Tongue (tissue), 2 donors: ENCODE results near the gene SOAT1. TPM values are rescaled to one million over a fixed set of nuclear protein-coding genes. Genes with fewer than 3 reads are reported as not detected.
"Not testable (repeated sequence)": the region's sequence is repeated elsewhere in the genome, so short reads cannot be mapped to it uniquely, and the experiment has no call there.

Experiments used
- DNase-seq: peaks from one replicate; pipeline ENCODE4 v3.0.0-alpha.2; 2015
- total RNA-seq: library from RNA; depleted of rRNA; stranded (reverse); fragments of >200 nt; gene quantifications from one replicate; pipeline ENCODE4 v1.2.3, GENCODE V29; 2014

SOAT1 gene
- total RNA-seq = 9.3 TPM

DNA sequence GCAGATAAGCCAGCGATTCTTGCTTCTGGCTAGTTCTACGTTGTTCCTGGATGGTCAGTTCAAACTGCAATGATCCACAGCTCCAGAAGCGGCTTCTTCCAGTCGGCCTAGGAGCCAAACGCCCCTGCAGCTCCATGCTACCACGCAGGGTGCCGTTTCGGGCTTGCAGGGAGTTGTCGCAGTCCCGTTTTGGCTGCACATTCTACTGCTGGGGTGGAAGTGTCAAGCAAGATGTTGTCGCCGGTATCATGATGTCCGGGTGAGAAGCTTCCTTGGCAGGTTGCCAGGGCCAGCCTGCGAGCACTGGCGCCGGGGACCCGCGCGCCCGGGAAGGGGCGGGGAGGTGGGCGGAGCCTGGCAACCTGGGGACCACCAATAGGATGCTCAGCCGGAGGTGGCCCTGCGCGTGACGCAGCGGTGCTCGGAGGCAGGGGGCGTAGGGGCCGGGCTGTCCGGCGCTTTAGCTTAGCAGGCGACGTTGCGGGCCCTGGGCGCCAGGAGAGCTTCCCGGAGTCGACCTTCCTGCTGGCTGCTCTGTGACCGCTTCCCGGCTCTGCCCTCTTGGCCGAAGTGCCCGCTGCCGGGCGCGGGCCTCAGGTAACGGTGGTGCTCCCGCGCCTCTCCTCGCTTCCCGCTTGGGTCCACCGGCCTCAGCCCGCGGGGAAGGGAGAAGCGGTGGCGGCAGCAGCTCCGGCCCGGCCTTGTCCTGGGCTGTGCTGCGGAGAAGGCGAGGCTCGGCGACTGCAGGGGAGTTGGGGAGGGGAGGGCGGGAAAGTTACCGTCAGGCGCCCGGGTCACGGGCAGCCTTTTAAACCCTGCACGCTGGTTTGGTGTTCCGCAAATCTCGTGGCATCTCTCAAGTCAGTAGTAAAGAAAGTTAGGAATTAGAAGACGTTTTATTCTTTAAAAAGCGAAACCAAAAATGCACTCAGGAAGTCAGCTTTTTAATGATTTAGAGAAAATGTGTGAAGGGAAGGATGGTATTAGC lies at the start of gene SOAT1:
Gene SOAT1 (plus strand): TSS at position 458 of the 988 bp plus-strand sequence. CDS start 8,888 bp downstream, outside the sequence.
- peak; percentile 97 for DNase-seq

GRCh38 chr1:179245426-179245825 lies 48.2 kb upstream of the SOAT1 start:
- not testable (repeated sequence) for DNase-seq

DNA sequence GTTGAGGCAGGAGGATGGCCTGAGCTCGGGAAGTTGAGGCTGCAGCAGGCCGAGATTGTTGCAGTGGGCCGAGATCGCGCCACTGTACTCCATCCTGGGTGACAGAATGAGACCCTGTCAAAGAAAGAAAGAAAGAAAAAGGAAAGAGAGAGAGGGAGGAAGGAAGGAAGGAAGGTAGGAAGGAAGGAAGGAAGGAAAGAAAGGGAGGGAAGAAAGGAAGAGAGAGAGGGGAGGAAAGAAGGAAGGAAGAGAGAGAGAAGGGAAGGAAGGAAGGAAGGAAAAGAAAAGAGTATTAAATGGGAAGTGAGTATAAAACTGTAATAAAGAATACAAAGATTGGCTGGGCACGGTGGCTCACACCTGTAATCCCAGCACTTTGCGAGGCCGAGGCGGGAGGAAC lies 45.7 kb upstream of the SOAT1 start:
- DNase-seq = no peak

DNA sequence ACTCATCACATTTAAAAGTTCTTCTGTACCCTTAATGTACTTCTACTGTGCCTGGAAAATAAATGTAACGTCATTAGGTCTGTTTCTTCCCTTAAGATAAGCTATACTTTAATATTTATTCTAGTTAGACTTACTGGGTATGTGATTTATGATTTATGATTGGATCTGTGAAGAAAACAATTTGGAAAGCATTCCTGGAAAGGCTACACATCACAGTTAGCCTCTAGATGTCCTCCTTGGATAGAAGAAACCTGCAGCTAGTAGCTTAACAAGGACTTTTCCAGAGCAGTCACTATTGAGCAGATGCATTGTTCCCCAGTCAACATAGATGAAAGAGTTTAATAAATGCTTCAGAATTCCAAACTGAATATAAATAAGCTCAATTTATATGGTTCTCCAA lies 41.9 kb upstream of the SOAT1 start:
- DNase-seq = peak; percentile 26

DNA sequence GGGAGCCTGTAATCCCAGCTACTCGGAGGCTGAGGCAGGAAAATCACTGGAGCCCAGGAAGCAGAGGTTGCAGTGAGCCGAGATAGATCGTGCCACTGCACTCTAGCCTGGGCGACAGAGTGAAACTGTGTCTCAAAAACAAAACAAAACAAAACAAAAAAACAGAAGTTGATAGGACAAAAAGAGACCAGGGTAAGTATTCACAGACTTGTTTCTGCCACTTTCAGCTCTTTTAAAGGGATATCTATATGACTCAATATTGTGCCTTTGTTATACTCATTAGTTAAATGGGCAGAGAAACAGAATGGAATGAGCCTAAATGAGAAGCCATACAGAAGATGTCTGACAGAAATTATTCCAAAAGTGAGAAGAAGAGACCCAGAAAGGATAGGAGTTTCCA lies 41.0 kb upstream of the SOAT1 start:
- DNase-seq = no peak

- DNase-seq = no peak
Observed at GRCh38 chr1:179253286-179253972, 40.2 kb upstream of the SOAT1 start.

DNA sequence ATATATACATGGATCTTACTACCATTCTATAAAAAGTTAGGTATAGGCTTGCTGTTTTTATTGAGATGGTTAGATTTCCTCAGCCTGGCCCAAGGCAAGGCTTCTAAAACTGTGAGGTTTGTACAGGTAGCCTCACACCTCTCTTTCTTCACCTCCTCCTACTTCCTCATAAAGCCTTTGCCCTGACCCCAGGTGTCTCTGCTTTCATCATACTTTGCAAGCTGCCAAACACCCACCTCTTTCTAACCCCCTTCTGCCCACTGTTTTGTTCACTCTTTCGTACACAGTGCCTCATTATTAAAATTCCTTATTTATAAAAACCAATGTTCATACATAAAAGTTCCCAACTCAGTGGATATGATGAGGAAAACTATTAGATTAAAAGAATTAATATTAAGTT lies 31.4 kb upstream of the SOAT1 start:
- no peak for DNase-seq

DNA sequence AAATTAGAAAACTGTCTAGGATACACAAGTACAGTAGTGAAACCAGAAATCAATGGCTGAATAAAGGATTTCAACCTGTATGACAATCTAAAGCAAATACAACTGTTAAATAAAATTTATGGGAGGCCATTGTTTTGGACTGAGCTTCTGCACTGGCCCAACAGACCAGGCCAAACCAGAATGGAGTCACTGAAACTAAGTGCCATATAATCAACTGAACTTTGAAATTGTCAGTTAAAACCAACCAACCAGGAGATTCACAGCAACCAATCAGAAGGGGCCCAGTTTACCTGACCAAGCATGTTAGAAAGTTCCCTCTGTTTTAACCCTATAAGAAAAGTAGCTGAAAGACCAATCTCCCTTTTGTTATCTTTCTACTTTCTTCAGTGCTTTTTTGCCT lies 30.5 kb upstream of the SOAT1 start:
- DNase-seq = no peak

DNA sequence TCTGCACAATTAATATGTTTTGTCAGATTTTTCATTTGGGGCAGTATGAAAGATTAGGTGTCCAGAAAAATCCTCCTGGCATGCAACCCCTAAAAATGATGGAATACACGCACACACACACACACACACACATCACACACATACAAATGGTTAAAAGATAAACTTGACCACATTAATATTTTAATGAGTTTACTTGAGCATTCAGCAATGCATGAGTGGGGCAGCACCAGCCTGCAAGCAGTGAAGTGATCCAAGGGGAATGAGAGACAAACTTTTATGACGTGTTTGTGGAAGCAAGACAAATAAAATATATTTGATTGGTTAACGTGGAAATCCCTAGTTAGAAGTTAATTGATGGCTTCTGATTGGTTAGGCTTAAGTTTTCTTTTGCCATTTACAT lies 29.1 kb upstream of the SOAT1 start:
- DNase-seq = no peak

DNA sequence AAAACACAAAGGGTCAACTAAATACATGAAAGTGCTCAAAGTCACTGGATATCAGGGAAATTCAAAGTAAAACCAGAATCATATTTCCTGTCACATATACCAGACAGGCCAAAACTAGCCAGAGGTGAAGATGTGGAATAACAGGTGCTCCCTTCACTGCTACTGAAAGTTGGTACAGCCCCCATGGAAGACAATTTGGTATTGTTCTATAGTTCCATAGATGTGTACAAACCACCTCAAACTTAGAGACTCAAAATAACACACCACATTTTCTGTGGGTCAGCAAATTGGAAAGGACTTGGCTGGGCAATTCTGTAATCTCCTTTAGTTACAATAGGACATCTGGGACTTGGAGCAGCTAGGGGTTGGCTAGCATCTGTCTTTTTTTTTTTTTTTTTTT lies 24.5 kb upstream of the SOAT1 start:
- DNase-seq = no peak

DNA sequence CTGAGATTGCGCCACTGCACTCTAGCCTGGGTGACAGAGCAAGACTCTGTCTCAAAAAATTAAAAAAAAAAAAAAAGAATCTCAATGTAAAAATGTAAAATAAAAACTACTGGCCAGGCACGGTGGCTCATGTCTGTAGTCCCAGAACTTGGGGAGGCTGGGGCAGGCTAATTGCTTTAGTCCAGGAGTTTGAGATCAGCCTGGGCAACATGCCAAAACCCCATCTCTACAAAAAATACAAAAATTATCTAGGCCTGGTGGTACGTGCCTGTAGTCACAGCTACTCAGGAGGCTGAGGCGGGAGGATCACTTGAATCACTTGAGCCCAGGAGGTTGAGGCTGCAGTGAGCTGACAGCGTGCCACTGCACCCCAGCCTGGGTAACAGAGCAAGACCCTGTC lies 19.2 kb upstream of the SOAT1 start:
- not testable (repeated sequence) for DNase-seq

GRCh38 chr1:179278920-179279319 lies 14.7 kb upstream of the SOAT1 start:
- DNase-seq = no peak

DNA sequence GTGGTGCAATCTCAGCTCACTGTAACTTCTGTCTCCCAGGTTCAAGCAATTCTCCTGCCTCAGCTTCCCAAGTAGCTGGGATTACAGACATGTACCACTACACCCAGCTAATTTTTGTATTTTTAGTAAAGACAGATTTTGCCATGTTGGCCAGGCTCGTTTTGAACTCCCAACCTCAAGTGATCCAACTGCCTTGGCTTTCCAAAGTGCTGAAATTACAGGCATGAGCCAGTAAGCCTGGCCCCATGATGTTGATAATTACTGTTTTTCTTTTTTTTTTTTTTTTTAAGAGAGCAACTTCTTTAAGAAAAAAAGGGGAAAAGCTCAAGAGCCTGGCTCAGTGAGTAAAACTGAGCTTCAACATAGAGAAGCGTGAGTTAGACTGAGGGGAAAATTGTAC lies 9.6 kb upstream of the SOAT1 start:
- DNase-seq = no peak

- no peak for DNase-seq
Observed at GRCh38 chr1:179287946-179288345, 5.7 kb upstream of the SOAT1 start.

GRCh38 chr1:179288977-179289376 lies 4.6 kb upstream of the SOAT1 start:
- DNase-seq = no peak

DNA sequence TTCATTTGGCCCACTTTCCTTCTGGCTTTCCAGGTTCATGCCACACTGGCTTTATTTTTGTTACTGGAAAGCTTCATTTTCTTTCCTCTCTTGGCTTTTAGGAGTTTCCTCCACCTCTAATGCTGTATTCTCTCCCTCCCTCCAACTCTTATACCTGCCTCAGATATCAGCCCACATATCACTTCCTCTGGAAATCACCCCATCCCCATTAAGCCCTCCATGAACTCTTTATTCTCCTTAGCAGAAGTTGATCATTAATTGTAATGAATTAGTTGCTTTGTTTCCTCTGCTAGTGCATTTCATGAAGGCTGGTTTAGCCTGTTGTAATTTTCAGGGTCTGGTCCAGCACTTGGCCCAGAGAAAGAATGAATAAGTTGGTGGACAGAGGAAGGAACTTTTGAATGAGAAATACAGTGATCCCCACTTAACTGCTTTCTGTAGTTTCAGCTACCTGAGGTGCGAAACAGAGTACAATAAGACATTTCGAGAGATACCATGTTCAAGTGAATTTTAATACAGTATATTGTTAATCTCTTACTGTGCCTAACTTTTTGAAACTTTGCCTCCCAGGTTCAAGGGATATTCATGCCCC lies 1.7 kb downstream of the SOAT1 start:
- DNase-seq = no peak

DNA sequence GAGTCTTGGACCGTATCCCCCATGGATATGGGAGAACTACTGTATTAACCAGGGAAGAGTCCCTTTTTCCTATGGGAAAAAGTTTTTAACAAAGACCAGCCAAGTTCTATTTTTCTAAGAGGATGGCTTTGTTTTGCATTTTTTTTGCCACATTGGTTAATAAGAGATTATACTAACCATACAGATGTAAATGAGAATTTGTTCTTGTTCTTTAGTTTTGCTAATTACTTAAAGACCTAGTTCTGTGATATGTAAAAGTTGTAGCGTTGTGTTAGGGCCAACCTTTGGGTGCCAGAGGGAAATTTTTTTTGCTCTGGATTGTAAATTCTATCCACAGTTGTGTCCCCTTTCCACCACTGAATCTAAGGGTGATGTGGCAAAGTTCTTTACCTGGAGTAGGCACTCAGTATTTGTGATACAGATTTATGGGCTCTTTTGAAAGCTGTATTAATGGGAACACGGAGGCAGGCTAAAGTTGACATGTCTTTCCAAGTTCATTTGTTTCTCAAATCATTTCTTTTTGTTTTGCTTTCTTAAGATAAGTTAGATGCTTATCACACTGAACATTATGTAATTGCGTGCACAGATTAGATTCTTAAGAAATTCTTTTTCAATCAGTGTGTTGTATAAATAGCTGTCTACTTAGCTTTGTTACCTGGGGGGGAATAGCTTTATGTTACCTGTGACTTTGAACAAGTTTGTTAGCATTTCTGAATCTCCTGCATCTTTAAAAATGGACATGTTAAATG lies 2.9 kb downstream of the SOAT1 start:
- no peak for DNase-seq

DNA sequence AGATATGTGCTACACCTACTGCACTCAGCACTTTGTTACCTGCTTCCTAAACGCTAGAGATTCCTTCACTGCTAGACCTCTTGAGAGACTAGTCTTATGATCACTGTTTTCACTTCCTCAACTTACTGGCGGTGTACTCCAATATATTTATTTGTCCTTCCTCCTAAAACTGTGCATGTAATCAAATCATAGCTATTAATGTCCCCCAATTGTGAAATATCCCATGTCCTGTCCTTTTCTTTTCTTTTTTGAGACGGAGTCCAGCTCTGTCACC lies 3.4 kb downstream of the SOAT1 start:
- no peak for DNase-seq

DNA sequence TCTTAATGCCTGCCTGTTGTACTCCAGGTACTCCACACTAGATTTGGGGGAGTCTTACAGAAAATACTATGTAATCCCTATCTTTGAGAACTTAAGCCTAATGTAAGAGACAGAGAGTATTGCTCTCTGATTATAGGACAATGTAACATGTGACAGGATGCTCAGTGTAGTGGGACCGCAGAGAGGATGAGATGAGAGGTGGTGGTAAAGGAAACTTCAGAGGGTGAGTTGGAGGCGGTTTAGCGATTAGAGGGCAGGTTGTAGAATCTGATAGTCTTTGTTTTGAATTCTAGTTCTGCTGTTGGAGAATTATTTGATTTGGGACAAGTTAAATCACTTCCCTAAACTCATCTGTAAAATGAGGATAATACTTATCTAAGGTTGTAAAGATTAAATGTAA lies 5.4 kb downstream of the SOAT1 start:
- DNase-seq = no peak

DNA sequence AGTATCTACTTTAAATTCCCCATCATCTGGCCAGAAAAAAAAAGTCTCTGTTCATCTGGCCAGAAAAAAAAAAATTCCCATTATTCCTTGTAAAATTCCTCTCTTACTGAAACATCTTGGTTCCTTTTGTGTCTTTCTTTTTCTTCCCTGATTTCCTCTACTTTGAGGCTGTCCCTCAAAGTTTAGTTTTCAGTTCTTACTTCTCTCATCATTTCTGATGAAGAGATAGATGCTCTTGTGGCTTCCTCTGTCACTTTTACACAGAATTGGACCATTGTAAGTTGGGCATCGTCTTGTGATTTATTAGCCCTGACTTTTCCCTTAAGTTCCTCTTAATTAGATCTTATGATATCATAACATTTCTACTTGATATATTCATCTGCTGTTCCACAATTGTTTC lies 6.5 kb downstream of the SOAT1 start:
- no peak for DNase-seq

DNA sequence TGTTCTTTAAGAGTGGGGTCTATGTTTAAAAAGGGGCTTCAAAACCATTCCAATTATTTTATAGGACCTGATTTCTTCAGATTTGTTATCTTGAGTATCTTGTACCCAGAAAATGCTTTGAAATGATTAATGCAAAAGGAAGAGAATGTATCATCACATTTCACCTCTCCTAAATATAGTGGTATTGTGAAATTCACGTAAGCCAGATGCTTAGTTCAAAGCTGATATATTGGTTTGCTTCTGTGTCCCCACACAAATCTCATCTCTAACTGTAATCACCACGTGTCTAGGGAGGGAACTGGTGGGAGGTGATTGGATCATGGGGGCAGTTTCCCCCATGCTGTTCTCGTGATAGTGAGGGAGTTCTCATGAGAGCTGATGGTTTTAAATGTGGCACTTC lies 8.5 kb downstream of the SOAT1 start:
- DNase-seq = no peak

- no peak for DNase-seq
Observed at GRCh38 chr1:179303200-179303785, 9.7 kb downstream of the SOAT1 start.
